Skeletal muscle cell (primary cell): ENCODE measurements around the gene R3HDM4.
"Not testable (repeated sequence)": the region's sequence is repeated elsewhere in the genome, so short reads cannot be mapped to it uniquely, and the experiment has no call there.

Experiments used
- DNase-seq: peaks from one replicate; pipeline ENCODE4 v3.0.0-alpha.2; 2010; ENCODE audit warnings: low read depth
- H3K4me3 ChIP-seq: 2 replicates; pipeline ENCODE4 v1.5.1; 2011; ENCODE audit warnings: low read depth, mild to moderate bottlenecking, control low read depth, low read length, moderate library complexity

Gene R3HDM4

DNA sequence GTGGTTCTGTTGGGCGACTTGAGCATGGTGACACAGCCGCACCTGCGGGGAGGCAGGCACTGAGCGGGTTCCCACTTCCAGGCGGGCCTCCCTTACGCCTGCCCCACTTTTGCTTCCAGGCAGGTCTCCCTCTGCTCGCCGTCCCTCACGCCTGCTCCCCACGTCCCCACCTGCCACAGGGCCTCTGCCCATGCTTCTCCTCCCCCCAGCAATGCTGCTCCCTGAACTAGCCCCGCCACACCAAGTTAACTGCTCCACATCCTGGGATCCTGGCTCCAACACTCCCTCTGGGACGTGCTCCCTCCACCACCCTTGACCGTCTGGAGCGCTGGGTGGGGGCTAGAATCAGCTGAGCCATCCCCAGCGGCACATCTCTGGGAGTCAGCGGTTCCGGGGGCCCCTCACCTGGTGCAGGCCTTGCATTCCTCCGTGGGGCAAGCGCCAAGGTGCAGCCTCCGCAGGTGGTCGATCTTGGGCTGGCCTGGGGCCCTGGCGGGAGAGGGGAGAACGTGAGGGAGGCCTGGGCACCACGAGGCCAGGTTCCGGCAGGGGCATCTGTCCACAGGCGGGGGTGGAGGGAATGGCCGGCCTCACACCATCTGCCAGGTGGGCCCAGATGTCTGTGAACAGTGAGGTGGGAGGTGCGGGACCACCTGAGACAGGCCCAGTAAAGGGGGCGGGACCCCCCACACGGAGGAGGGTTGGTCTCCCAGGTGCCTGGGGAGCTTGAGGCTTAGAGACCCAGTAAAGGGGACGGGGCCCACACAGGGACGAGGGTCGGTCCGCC lies 44.4 kb downstream of the R3HDM4 start:
- DNase-seq: no peak
- no peak overlapping the region for H3K4me3 ChIP-seq

DNA sequence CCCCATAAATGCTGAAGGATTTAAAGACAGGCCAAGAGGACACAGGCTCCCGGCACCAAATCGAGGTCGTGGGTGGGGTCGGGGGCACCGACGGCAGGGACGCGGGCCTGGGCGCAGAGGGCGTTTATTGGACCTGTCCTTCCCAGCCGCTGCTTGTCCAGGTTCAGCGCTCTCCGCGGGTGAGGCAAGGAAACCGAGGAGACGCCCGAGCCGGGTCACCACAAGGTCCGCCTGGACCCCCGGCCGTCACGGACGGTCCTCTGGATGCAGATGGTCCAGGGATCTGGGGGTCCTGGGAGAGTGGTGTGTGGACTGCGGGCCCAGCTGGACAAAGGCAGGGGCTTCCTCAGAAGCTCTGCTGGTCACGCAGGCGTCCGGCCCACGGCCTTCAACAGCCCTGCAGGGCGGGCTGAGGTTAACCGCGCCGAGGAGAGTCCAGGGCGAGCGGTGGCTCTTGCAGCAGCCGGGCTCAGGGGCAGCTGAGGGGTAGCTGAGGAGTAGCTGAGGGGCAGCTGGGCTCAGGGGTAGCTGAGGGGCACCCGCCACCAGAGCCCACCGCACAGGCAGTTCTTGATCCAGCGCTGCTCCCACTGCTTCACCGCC lies 45.1 kb downstream of the R3HDM4 start:
- no peak for DNase-seq
- no peak overlapping the region for H3K4me3 ChIP-seq

DNA sequence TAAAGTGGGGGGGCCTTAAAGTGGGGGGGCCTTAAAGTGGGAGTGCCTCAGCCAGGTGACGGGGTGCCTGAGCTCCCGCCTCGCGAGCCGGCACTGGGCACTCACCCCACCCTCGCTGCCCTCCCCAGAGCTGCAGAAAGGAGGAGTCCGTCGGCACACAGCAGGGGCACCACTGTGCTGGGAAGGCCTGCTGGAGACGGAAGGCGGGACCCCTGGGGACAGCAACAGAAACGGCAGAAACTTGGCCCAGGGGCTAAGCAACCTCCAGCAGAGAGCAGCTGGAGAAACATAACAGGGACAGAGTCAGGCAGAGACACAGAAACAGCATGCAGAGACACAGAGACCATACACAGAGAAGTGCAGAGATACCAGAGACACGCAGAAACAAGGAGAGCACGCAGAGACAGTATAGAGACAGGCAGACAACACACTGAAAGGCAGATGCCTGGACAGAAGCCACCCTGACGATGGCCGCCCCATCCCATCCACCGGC lies 45.7 kb downstream of the R3HDM4 start:
- no peak overlapping the region for H3K4me3 ChIP-seq
- DNase-seq: no peak

DNA sequence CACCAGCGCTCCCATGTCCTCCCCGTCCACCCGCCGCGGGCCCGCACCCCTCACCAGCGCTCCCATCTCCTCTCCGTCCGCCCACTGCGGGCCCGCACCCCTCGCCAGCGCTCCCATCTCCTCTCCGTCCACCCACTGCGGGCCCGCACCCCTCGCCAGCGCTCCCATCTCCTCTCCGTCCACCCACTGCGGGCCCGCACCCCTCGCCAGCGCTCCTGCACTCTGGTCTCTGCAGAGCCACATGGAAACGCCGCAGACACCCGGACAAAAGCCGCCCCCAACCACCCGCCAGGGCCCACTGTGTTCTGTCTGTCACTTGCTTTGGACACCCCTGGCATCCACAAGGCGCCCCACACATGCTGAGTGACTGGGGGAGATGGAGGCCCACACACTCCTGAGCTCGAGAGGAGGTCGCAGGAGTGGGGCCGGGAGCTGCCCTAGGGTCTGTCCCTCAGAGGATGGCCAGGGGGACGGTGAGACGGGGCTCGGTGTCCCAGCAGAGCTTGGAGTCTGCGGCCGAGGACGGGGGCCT lies 46.2 kb downstream of the R3HDM4 start:
- no peak for DNase-seq

DNA sequence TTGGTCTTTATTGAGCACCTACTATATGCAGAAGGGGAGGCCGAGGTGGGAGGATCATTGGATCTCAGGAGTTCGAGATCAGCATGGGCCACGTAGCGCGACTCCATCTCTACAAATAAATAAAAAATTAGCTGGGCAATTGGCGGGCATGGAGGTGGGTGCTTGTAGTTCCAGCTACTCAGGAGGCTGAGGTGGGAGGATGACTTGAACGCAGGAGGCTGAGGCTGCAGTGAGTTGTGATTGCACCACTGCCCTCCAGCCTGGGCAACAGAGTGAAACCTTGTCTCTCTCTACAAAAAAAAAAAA lies 49.8 kb downstream of the R3HDM4 start:
- no peak for DNase-seq
- H3K4me3 ChIP-seq: no peak overlapping the region

More for the DNA sequence above, 46.2 kb downstream of the R3HDM4 start:
- no peak overlapping the region for H3K4me3 ChIP-seq

DNA sequence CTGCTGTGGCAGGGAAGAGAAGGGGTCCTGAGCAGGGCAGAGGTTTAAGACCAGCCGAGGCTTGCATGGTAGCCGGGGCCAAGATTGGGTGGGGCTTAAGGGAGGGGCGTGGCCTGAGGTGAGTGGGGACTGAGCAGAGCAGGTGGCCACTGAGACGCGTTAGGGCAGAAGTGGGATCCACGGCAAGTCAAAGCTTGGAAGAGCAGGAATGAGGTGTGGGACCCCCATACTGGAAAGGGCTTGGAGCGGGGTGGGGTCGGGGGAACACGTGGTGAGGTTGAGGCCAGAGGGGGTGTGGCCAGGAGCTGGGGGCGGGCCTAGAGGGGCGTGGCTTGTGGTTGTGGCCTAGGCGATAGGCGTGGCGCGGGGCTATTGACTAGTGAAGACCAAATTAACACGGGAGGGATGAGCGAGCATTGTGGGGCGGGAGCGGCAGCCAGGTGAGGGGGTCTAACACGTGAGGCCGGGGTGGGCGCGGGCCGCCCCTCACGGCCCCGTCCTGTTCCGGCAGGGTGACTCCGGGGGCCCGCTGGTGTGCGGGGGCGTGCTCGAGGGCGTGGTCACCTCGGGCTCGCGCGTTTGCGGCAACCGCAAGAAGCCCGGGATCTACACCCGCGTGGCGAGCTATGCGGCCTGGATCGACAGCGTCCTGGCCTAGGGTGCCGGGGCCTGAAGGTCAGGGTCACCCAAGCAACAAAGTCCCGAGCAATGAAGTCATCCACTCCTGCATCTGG lies 50.3 kb downstream of the R3HDM4 start:
- no peak for DNase-seq

DNA sequence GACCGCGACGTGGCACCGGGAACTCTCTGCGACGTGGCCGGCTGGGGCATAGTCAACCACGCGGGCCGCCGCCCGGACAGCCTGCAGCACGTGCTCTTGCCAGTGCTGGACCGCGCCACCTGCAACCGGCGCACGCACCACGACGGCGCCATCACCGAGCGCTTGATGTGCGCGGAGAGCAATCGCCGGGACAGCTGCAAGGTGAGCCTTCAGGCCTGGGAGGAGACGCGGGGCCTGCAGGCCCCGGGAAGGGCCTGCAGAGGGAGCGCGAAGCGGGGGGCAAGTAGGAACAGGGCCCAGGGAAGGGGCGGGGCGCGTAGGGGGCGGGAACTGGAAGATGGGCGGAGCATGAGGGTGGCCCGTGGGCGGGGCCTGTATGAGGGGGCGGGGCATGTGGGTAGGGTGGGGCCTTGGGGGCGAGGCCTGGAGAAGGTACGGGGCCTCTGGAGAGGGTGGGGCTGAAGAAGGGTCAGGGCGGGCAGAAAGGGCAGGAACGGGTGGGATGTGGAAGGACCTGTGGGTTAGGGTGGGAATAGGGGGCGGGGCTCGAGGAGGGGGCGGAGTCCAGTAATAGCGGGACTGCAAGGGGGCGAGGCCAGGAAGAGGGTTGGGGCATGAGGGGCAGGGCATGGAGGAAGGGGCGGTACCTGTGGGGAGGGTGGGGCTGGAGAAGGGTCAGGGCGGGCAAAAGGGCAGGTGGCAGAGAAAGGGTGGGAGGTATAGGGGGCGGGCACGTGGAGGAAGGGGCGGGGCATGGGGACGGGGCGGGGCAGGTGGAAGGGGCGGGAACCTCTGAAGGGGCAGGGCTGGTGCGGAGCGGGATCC lies 51.1 kb downstream of the R3HDM4 start:
- H3K4me3 ChIP-seq: no peak overlapping the region
- DNase-seq: no peak

More for the DNA sequence above, 50.3 kb downstream of the R3HDM4 start:
- no peak overlapping the region for H3K4me3 ChIP-seq

DNA sequence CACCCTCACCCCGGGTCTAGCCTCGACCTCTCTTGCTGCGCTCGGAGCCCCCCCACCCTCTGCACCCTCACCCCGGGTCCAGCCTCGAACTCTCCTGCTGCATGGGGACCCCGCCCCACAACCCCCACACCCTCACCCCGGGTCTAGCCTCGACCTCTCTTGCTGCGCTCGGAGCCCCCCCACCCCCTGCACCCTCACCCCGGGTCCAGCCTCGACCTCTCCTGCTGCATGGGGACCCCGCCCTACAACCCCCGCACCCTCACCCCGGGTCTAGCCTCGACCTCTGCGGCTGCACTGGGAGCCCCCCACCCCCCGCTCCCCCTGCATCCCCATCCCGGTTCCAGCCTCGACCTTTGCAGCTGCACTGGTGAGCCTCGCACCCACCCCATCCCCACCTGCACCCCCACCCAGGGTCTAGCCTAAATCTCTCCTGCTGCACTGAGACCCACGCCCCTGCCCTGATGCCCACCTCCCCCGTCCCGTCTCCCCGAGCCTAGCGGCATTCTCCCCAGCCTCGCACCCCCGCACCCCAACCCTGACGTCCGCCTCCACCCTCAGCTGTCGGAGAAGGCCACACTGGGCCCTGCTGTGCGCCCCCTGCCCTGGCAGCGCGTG lies 51.8 kb downstream of the R3HDM4 start:
- no peak for DNase-seq
- H3K4me3 ChIP-seq: no peak overlapping the region

DNA sequence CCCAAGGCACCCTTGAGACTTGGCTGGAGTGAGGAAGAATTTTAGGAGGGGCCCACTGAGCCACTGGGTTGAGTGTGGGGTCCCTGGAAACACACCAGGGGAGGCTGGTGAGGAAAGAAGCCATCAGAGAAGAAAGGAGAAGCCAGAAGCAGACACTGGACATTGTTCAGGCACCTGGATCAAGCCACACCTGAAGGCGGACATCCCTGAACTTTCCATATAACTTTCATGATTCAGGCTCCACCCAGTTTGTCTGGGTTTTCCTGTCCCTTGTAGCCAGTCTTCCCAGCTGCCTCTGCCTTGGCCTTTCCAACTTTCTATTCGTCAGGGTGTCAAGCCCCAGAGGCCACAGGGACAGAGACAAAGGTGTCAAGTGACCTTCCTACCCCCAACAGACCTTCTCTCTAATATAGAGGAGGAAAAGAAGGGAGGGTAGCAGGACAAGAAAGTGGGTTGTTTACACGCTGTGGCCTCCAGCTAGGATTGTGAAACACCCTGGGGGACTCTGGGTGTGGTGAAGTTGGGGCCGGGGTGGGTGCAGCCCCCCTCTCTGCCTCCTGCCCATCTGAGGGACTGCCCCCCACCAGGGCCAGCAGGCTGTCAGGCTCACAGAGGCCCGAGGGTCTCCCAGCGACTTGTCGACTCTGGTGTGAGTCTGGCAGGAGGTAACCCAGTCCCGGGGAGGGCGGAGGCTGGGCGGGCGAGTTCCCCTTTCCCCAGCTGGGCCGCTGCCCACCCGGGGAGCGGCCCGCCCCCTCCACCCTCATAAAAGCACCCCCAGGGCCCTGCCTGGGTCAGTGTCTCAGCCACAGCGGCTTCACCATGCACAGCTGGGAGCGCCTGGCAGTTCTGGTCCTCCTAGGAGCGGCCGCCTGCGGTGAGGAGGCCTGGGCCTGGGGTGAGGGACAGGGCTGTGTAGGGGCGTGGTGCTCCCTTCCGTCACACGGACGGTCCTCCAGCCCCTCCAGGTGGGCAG lies 53.9 kb downstream of the R3HDM4 start, which contains the start of gene CFD:
Gene CFD (plus strand): TSS at position 797 of the 976 bp plus-strand sequence. CDS start 26 bp downstream, at position 823.
- H3K4me3 ChIP-seq: peak within 1 kb of the TSS; percentile 38
- no peak for DNase-seq

DNA sequence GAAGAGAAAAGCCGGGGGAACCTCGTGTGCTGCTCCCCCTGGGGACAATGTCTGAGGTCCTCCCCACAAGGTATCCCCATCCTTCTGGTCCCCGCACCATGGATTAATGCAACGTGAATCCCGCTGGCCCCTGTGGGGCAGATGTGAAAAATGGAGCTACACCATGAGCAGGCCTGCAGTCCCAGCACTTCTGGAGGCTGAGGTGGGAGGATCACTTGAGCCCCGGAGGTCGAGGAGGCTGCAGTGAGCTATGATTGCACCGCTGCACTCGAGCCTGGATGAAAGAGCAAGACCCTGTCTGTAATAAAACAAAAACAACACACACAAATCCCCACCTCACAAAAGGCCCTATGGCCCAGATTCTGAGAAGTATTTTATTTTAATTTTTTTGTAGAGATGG lies 54.7 kb downstream of the R3HDM4 start:
- H3K4me3 ChIP-seq: no peak overlapping the region
- no peak for DNase-seq

DNA sequence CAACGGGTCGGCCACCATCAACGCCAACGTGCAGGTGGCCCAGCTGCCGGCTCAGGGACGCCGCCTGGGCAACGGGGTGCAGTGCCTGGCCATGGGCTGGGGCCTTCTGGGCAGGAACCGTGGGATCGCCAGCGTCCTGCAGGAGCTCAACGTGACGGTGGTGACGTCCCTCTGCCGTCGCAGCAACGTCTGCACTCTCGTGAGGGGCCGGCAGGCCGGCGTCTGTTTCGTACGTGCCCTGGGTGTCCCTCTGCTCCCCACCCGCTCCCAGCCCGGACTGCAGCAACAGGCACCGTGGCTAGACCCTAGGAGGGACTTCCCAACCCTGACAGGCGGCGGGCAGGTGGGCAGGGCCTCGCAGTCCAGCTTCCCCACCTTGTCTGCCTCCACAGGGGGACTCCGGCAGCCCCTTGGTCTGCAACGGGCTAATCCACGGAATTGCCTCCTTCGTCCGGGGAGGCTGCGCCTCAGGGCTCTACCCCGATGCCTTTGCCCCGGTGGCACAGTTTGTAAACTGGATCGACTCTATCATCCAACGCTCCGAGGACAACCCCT lies 57.4 kb downstream of the R3HDM4 start:
- no peak for DNase-seq
- no peak overlapping the region for H3K4me3 ChIP-seq

DNA sequence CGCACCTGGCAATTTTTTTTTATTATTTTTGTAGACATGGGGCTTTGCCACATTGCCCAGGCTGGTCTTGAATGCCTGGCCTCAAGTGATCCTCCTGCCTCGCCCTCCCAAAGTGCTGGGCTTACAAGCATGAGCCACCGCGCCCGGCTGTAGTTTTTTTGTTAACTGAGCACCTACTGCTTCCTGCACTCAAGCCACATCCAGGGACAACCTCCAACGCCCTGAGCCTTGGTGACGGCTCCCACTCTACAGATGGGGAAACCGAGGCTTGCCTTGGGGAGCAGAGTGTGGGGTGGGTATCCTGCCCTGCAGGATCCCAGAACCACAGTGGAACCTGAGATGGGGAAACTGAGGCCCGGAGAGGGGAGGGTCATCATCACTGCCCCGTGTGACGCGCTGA lies 57.9 kb downstream of the R3HDM4 start:
- no peak overlapping the region for H3K4me3 ChIP-seq
- no peak for DNase-seq

DNA sequence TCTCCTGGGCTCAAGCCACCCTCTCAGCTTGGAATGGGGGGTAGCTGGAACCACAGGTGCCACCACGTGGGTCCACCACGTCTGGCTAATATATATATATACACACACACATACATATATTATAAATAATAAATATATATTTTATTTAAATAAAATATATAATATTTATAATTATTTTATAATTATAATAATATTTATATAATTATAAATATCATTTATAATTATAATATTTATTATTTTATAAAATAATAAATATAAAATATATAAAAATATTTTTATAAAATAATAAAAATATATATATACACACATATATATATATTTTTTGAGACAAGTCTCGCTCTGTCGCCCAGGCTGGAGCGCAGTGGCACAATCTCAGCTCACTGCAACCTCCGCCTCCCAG lies 58.5 kb downstream of the R3HDM4 start:
- DNase-seq: no peak
- no peak overlapping the region for H3K4me3 ChIP-seq

DNA sequence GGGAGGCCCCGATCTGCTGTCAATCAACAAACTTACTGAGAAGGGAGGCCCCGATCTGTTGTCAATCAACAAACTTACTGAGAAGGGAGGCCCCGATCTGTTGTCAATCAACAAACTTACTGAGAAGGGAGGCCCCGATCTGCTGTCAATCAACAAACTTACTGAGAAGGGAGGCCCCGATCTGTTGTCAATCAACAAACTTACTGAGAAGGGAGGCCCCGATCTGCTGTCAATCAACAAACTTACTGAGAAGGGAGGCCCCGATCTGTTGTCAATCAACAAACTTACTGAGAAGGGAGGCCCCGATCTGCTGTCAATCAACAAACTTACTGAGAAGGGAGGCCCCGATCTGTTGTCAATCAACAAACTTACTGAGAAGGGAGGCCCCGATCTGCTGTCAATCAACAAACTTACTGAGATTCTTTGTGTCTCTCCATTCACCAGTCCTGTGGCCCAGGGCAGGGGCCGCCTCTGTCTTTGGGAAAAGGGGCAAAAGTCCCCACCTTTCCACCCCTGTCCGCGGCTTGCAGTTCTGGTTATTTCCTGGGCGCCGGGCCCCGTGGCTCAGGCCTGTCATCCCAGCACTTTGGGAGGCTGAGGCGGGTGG lies 59.3 kb downstream of the R3HDM4 start:
- not testable (repeated sequence) for DNase-seq, H3K4me3 ChIP-seq

DNA sequence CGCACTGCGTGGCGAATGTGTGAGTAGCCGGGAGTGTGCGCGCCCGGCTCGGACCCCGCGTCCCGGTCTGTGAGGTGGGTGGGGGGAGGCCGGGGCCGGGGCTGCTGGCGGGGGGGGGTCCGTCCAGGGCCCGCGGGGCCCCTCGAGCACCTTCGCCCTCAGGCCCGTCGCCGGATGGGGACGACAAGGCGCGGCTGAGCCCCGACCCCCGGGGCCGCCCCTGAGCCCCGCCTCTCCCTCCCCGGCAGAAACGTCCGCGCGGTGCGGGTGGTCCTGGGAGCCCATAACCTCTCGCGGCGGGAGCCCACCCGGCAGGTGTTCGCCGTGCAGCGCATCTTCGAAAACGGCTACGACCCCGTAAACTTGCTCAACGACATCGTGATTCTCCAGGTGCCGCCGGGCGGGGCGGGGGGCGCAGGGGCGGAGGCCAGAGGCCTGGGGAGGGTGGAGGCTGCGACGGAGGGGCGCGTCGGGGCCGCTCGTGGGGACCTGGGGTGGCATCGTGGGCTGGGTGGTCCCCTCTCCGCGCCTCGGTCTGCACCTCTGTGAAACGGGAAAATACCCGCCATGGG lies 59.9 kb downstream of the R3HDM4 start:
- H3K4me3 ChIP-seq: no peak overlapping the region
- DNase-seq: no peak

DNA sequence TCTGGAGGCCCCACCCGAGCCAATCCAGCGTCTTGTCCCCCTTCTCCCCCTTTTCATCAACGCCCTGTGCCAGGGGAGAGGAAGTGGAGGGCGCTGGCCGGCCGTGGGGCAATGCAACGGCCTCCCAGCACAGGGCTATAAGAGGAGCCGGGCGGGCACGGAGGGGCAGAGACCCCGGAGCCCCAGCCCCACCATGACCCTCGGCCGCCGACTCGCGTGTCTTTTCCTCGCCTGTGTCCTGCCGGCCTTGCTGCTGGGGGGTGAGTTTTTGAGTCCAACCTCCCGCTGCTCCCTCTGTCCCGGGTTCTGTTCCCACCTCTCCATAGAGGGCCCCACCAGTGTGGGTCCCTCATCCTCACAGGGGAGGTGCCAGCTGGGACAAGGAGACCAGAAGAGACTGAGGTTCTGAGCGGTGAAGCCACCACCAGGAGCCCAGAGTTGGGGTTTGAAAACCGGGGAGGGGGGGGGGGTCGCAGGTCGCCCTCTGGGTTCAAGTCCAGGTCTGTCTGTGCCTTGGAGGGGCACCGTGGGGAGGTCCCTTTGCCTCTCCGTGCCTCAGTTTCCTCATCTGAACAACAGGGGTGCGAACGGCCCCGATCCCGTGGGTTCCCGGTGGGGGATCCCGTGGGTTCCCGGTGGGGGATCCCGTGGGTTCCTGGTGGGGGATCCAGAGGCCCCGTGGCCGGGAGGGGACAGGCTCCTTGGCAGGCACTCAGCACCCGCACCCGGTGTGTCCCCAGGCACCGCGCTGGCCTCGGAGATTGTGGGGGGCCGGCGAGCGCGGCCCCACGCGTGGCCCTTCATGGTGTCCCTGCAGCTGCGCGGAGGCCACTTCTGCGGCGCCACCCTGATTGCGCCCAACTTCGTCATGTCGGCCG lies 60.6 kb downstream of the R3HDM4 start, which contains the start of gene ELANE:
Gene ELANE (plus strand): TSS at position 168 of the 878 bp plus-strand sequence. CDS start 26 bp downstream, at position 194.
- H3K4me3 ChIP-seq: no peak within 1 kb of the TSS
- DNase-seq: no peak
